Motor neuron (in vitro differentiated cells): ENCODE measurements around the gene LRRC18. TPM values are rescaled to one million over a fixed set of nuclear protein-coding genes. Genes with fewer than 3 reads are reported as not detected.
A peak's percentile ranks its signal among the peaks of the same experiment; 100 is the strongest.

ENCODE experiments used
- ATAC-seq, 8 experiments: fragments of 200-7000 bp; cut with Tn5 transposase; replicated peaks in 6 of 8; 2 replicates each; pipeline ENCODE4 v1.8.0; 2021; ENCODE audit warnings: mild to moderate bottlenecking in 8 of 8, moderate library complexity in 8 of 8
- H3K27ac ChIP-seq, 2 donors: fragments of 250-450 bp; sonication (Bioruptor Pico); 2 replicates each; pipeline ENCODE4 v1.9.0; 2021; ENCODE audit warnings: antibody characterized with exemption in 2 of 2, mild to moderate bottlenecking in 2 of 2, moderate library complexity in 1 of 2
- H3K4me1 ChIP-seq, 2 donors: fragments of 250-450 bp; sonication (Bioruptor Pico); replicated peaks in 1 of 2; 2 replicates each; pipeline ENCODE4 v1.6.1; 2021; ENCODE audit warnings: antibody characterized with exemption in 2 of 2, mild to moderate bottlenecking in 2 of 2, moderate library complexity in 1 of 2
- H3K4me3 ChIP-seq, 5 donors: fragments of 250-450 bp; sonication (Bioruptor Pico); 2 replicates each; pipeline ENCODE4 v1.9.0; 2021; ENCODE audit warnings: antibody characterized with exemption in 5 of 5, mild to moderate bottlenecking in 5 of 5, moderate library complexity in 4 of 5
- WGBS, 10 experiments: fragments of 450-650 bp; shearing (Covaris generic); methylation state at CpG; one replicate each; pipeline ENCODE4 v1.0.0; 2022; 5-methylcytosine and 5-hydroxymethylcytosine counted together
- in situ Hi-C, 9 experiments: fragments of 400-800 bp; cut with MboI; loops; one replicate each; pipeline ENCODE4 v1.15.0; 2021; ENCODE audit warnings: low sequenced_read_pairs in 9 of 9, low pct_unique_long_range_greater_than_20kb in 2 of 9; ENCODE audit not compliant: unreplicated experiment in 9 of 9
- total RNA-seq, 8 experiments: library from RNA; unstranded; fragments of 300-600 nt; gene quantifications; 2 replicates each; pipeline versions ENCODE4 v1.2.3 to v1.2.4, GENCODE V29; 2022

The LRRC18 gene
- total RNA-seq, 8 experiments from 2014 or later: 0.13 to 0.33 (median 0.14) TPM; not detected in 5

GRCh38 chr10:48926255-48926654 lies 13.4 kb downstream of the LRRC18 start:
- Histone ChIP-seq H3K27ac (no peak overlapping the region), H3K4me3 (no peak overlapping the region), H3K4me1 (peaks cover 0 to 5% of the 10 kb centered on the region in 2 donors)
- 20 to 100% (median 80%) methylated on average over 1 of the region's 1 CpG; no CpG with 5 or more reads in 5 of the 10 experiments for WGBS, 10 experiments
- in situ Hi-C loops: no loop called here
- no peak for ATAC-seq

DNA sequence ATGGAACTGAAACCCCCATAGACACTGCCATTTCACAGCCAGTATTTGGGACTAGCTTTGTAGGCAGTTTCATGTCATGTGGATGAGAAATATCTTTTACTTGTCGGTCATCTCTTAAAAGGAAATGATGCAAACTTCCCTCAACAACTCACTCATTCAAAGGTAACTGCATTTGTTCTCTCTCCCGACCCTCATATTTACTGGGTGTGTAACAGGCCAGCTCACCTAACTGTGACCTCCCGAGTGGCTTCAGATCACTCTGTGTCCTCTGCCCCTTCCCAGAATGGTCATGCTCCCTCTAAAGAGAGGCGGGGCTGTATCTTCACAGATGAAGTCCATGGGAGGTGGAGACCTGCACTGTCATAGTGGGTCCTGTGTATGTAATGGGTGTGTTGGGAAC lies 14.7 kb downstream of the LRRC18 start:
- no peak overlapping the region for H3K4me3 ChIP-seq
- peaks cover 0 to 5% of the 10 kb centered on the region in 2 donors for H3K4me1 ChIP-seq
- in situ Hi-C loops: no loop called here
- ATAC-seq: no peak
- no peak overlapping the region for H3K27ac ChIP-seq
- 67 to 100% (median 81%) methylated on average over 1 to 2 of the region's 4 CpGs; no CpG with 5 or more reads in 3 of the 10 experiments for WGBS, 10 experiments

DNA sequence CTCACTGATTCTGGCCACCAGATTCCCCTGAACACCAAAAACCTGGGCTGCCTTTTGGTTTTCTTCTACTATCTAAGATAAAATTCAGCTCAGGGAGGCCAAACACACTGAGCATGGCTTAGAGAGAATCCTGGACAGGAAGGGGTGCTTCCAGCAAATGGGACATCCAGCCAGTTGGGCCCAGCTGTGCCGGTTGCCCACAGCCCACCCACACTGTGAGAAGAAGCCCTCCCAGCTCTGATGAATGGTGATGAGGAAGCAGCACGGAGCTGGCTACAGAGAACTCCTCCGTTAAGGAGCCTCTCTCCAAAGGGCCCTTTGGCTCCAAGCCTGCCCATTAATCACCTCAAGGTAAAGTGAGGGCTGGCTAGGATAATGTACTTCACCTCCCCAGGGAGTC lies 15.9 kb downstream of the LRRC18 start:
- 0 to 42% (median 0%) methylated on average over 1 to 2 of the region's 3 CpGs; no CpG with 5 or more reads in 7 of the 10 experiments for WGBS, 10 experiments
- Histone ChIP-seq H3K27ac (no peak overlapping the region), H3K4me3 (no peak overlapping the region), H3K4me1 (peaks cover 0 to 5% of the 10 kb centered on the region in 2 donors)
- in situ Hi-C loops: no loop called here
- no peak for ATAC-seq

DNA sequence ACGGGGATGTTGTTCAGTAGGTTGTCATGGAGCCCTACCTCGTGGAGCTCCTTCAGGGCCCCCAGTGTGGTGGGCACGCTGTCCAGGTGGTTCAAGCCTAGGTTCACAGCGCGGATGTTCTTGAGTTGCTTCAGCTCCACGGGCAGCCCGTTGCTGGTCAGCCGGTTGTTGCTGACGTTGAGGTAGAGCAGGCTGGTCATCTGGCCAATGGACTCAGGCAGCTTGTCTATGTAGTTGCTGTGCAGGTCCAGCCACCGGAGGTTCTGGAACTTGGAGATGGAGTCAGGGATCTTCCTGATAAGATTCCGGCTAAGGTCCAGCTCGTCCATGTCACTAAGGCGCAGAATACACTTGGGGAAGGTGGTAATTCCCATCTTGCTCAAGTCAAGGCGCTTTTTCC lies 26.0 kb downstream of the LRRC18 start:
- Histone ChIP-seq H3K4me1 (no peaks in the 10 kb centered on the region), H3K4me3 (no peak overlapping the region), H3K27ac (no peak overlapping the region)
- in situ Hi-C loops: no loop called here
- 36 to 100% (median 79%) methylated on average over 2 to 10 of the region's 14 CpGs; no CpG with 5 or more reads in 1 of the 10 experiments for WGBS, 10 experiments
- ATAC-seq: no peak

DNA sequence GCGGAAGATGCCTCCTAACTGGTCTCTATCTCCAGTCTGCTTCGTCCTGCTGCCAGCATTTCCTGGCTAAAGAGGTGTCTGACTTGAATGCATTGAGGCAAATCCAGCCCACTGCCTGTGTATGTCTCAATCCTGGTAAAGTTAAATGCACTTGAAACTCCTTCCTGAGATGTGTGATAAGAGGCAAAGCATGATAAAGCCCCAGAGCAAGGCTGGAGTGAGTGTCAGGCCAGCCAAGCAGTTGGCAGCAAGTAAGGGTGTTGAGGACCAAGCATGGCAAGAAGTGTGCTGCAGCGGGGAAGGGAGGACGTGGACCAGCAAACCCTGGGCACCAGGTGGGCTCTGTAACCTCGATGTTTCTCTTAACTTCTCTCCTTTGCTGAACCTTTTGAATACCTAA lies 29.1 kb downstream of the LRRC18 start:
- in situ Hi-C loops: no loop called here

DNA sequence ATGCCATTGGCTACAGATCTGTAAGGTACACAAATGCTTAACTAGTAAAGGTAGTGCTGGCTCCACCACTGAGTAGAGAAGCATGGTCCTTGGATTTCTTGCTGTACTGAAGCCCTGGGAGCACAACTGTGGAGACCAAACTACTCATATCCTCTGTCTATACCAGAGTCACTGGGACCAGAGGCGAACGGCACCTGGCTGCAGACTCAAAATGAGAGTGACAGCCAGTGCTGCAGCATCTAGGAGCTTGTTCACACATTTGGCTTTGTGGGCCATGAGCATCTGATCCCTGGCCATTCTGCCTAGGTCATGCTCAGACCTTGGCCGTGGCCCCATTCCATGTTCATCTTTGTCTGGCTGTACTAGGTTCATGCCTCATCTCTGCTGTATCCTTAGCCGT lies 31.9 kb downstream of the LRRC18 start:
- Histone ChIP-seq H3K27ac (no peak overlapping the region), H3K4me1 (peaks cover 0 to 10% of the 10 kb centered on the region in 2 donors), H3K4me3 (no peak overlapping the region)
- 40 to 100% (median 75%) methylated on average over 1 to 4 of the region's 4 CpGs; no CpG with 5 or more reads in 4 of the 10 experiments for WGBS, 10 experiments
- no peak for ATAC-seq
- in situ Hi-C loops: no loop called here

More for the DNA sequence above, 29.1 kb downstream of the LRRC18 start:
- Histone ChIP-seq H3K4me3 (no peak overlapping the region), H3K4me1 (no peaks in the 10 kb centered on the region), H3K27ac (no peak overlapping the region)
- WGBS, 10 experiments: 20 to 90% (median 59%) methylated on average over 1 to 3 of the region's 5 CpGs; no CpG with 5 or more reads in 4 of the 10 experiments
- ATAC-seq: no peak

DNA sequence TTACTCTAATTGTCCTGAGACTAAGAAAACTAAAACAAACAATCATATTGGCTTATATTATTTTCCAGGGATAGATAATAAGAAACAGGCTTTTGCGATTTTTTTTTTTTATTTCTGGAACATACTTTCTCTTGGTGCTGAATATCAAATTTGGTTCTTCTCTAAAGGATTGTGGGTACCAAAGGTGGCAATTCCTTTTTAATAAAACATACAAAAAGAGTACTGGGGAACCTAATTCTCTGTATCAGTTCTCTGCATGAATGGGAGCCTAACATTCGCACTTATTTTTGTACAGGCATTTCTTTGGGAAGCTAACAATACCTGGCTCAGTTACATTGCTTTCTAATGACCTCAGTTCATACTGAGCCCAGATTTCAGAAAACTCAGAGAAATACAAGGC lies 32.8 kb downstream of the LRRC18 start:
- Histone ChIP-seq H3K27ac (no peak overlapping the region), H3K4me3 (no peak overlapping the region), H3K4me1 (peaks cover 0 to 10% of the 10 kb centered on the region in 2 donors)
- no peak for ATAC-seq
- in situ Hi-C loops: no loop called here
- 4 to 100% (median 57%) methylated on average over 2 of the region's 2 CpGs; no CpG with 5 or more reads in 2 of the 10 experiments for WGBS, 10 experiments

- H3K4me3 ChIP-seq: no peak overlapping the region
- peaks cover 0 to 10% of the 10 kb centered on the region in 2 donors for H3K4me1 ChIP-seq
- in situ Hi-C loops: no loop called here
- 100% methylated on average over 2 of the region's 2 CpGs; no CpG with 5 or more reads in 9 of the 10 experiments for WGBS, 10 experiments
- no peak overlapping the region for H3K27ac ChIP-seq
- no peak for ATAC-seq
These were observed 34.3 kb downstream of the LRRC18 start for GRCh38 chr10:48905311-48905710.

- in situ Hi-C loops: no loop called here
- H3K4me1 ChIP-seq: peaks cover 0 to 10% of the 10 kb centered on the region in 2 donors
- no peak overlapping the region for H3K27ac ChIP-seq
- peak in 5 of 8 experiments; percentile 28 to 92 (median 77) for ATAC-seq
- WGBS, 10 experiments: 0 to 50% (median 20%) methylated on average over 1 to 2 of the region's 2 CpGs; no CpG with 5 or more reads in 7 of the 10 experiments
- no peak overlapping the region for H3K4me3 ChIP-seq
These were observed 34.8 kb downstream of the LRRC18 start for GRCh38 chr10:48904861-48905260.

- in situ Hi-C loops: no loop called here
- no peak for ATAC-seq
- WGBS, 10 experiments: 0 to 82% (median 70%) methylated on average over 2 of the region's 2 CpGs; no CpG with 5 or more reads in 3 of the 10 experiments
These were observed 36.5 kb downstream of the LRRC18 start for GRCh38 chr10:48903151-48903550.

DNA sequence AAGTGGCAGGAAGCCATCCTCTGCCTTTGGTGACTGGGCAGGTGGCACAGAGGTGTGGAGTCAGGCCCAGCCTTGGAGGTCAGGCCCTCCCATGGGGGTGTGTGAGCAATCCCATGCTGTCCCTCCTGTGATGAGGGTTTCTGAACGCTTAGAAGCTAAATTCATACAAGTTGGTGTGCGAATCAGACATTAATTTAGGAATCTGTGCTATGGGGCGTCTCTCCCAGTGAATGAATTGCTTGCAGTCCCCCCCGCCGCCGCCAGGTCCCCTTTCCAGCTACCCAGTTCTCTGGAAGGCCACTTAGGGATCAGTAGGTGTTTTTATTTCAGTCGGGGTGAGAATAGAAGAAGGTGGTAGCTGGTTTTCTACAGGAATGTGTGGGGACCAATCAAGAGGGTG lies 37.5 kb downstream of the LRRC18 start:
- no peak overlapping the region for H3K4me3 ChIP-seq
- in situ Hi-C loops: no loop called here
- whole genome bisulfite sequencing, 10 experiments: 50 to 100% (median 80%) methylated on average over 1 to 5 of the region's 7 CpGs; no CpG with 5 or more reads in 3 of the 10 experiments
- H3K4me1 ChIP-seq: peaks cover 0 to 10% of the 10 kb centered on the region in 2 donors
- ATAC-seq: no peak
- no peak overlapping the region for H3K27ac ChIP-seq

More at GRCh38 chr10:48903151-48903550, 36.5 kb downstream of the LRRC18 start:
- Histone ChIP-seq H3K4me1 (peaks cover 0 to 10% of the 10 kb centered on the region in 2 donors), H3K4me3 (no peak overlapping the region), H3K27ac (no peak overlapping the region)

DNA sequence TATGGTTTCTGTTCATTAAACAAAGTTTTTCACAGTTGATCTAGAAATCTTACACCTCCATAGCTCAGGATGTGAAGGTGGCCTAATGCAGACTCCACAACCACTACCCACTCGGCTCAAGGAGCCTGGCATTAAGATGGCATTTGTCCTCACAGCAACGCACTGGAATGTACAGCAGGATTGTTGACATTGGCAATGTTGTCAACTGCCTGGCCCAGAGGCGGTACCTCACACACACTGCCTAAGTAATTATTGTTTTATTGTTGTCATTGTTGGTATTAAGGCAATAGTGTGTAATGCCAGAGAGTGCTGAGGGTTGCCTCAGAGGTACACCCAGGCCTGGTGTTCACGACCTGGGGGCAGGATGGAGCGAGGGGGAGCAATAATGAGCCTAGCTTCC lies 38.3 kb downstream of the LRRC18 start:
- WGBS, 10 experiments: 29 to 85% (median 68%) methylated on average over 1 to 5 of the region's 5 CpGs; no CpG with 5 or more reads in 4 of the 10 experiments
- Histone ChIP-seq H3K27ac (no peak overlapping the region), H3K4me1 (peaks cover 0 to 10% of the 10 kb centered on the region in 2 donors), H3K4me3 (no peak overlapping the region)
- ATAC-seq: peak in 1 of 8 experiments; percentile 88
- in situ Hi-C loops: no loop called here

DNA sequence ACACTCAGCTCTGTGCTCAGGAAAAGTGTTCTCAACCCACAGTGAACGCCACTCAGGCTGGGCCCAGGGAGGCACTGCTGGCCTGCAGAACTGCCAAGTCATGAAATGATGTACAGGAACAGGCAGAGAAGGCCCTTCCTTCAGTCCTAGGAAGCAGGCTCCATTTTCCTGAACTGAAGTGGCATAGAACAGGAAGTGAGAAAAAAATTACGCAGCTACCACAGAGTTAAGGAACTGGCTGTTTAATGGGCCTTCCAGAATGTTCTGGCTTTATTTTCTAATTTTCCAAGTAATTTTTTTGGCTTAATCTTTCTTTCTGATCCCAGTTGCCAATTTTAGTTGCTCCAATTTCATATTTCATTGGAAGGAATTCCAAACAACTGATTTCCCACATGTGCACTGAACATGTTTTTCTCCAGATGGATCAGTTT lies 39.3 kb downstream of the LRRC18 start:
- no peak for ATAC-seq
- in situ Hi-C loops: no loop called here
- Histone ChIP-seq H3K4me3 (no peak overlapping the region), H3K27ac (no peak overlapping the region), H3K4me1 (peaks cover 0 to 10% of the 10 kb centered on the region in 2 donors)
- WGBS, 10 experiments: 11 to 100% (median 80%) methylated on average over 1 to 2 of the region's 2 CpGs; no CpG with 5 or more reads in 2 of the 10 experiments

DNA sequence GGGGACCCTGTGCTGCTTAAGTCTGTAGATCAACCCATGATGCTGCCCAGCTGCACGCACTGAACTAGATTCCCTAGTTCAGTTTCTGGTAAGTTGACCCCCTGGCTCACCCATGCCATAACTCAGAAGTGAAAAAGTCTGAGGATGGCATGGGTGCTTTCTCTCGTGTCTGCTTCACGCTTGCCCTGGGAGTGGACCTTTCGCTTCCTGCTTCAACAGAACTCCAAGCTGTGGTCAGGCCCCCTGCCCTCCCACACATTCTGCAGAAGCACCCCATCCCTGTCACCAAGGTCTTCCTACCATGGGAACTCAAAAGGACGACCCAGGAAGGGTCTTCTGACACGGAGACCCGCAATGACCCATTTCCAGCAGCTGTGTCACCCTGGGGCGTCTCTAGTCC lies 39.9 kb downstream of the LRRC18 start:
- H3K4me3 ChIP-seq: no peak overlapping the region
- H3K4me1 ChIP-seq: peaks cover 0 to 4% of the 10 kb centered on the region in 2 donors
- H3K27ac ChIP-seq: no peak overlapping the region
- 25 to 84% (median 63%) methylated on average over 1 to 7 of the region's 8 CpGs; no CpG with 5 or more reads in 5 of the 10 experiments for WGBS, 10 experiments
- in situ Hi-C loops: loop anchor here in 1 of 9 experiments (25.0 kb wide), 1 partner anchor 263 kb away; no protein-coding TSS in a partner anchor
- no peak for ATAC-seq
